Neural cell (in vitro differentiated cells): ENCODE data around the gene SH3TC1. TPM values are rescaled to one million over a fixed set of nuclear protein-coding genes. Genes with fewer than 3 reads are reported as not detected.

Experiments
- H2AFZ ChIP-seq: fragments of 200-600, 300-800 bp; sonication (generic), shearing (Covaris generic); 2 replicates; pipeline ENCODE4 v1.6.0; 2014; ENCODE audit warnings: low read depth, mild to moderate bottlenecking, antibody characterized with exemption, low read length, moderate library complexity
- H3F3A ChIP-seq: fragments of 200-600 bp; shearing (Covaris generic); 2 replicates; pipeline ENCODE4 v1.6.1; 2016; ENCODE audit warnings: mild to moderate bottlenecking, moderate library complexity, mixed read lengths, antibody characterized with exemption, low read length; ENCODE audit not compliant: insufficient read depth, poor library complexity, severe bottlenecking
- H3K27ac ChIP-seq: fragments of 200-600, 300-800 bp; sonication (generic), shearing (Covaris generic); 2 replicates; pipeline ENCODE4 v1.5.1; 2014; ENCODE audit warnings: mild to moderate bottlenecking, low read length, moderate library complexity
- H3K27me3 ChIP-seq: fragments of 300-800, 200-600 bp; sonication (generic), shearing (Covaris generic); 2 replicates; pipeline ENCODE4 v1.6.0; 2014; ENCODE audit warnings: mild to moderate bottlenecking, low read depth, low read length, moderate library complexity; ENCODE audit not compliant: insufficient read depth
- H3K36me3 ChIP-seq: fragments of 300-800, 200-600 bp; sonication (generic), shearing (Covaris generic); 2 replicates; pipeline ENCODE4 v1.5.1; 2014; ENCODE audit warnings: mild to moderate bottlenecking, antibody characterized with exemption, low read length, moderate library complexity; ENCODE audit not compliant: insufficient read depth
- H3K4me2 ChIP-seq: fragments of 300-800, 200-600 bp; sonication (generic), shearing (Covaris generic); 2 replicates; pipeline ENCODE4 v1.6.0; 2014; ENCODE audit warnings: mild to moderate bottlenecking, low read length
- H3K4me3 ChIP-seq: fragments of 300-800, 200-600 bp; sonication (generic), shearing (Covaris generic); 2 replicates; pipeline ENCODE4 v1.5.1; 2014; ENCODE audit warnings: mild to moderate bottlenecking, low read length, moderate library complexity
- H3K79me2 ChIP-seq: fragments of 200-600 bp; shearing (Covaris generic); replicated peaks from 2 replicates; pipeline ENCODE4 v1.6.0; 2014; ENCODE audit warnings: mild to moderate bottlenecking, low read length, moderate library complexity; ENCODE audit not compliant: insufficient read depth
- H3K9ac ChIP-seq: fragments of 300-800, 200-600 bp; sonication (generic), shearing (Covaris generic); 2 replicates; pipeline ENCODE4 v1.6.1; 2016; ENCODE audit warnings: mild to moderate bottlenecking, low read length, mixed read lengths
- H3K9me2 ChIP-seq: fragments of 200-600 bp; shearing (Covaris generic); 2 replicates; pipeline ENCODE4 v1.6.1; 2016; ENCODE audit warnings: mild to moderate bottlenecking, low read length, mixed read lengths; ENCODE audit not compliant: insufficient read depth
- H3K9me3 ChIP-seq: fragments of 200-600, 300-800 bp; sonication (generic), shearing (Covaris generic); 2 replicates; pipeline ENCODE4 v1.6.1; 2016; ENCODE audit warnings: mild to moderate bottlenecking, mixed run types, low read length, moderate library complexity, mixed read lengths
- H4K20me1 ChIP-seq: fragments of 200-600 bp; shearing (Covaris generic); 2 replicates; pipeline ENCODE4 v1.6.1; 2016; ENCODE audit warnings: mild to moderate bottlenecking, mixed run types; ENCODE audit not compliant: insufficient read depth
- EP300 ChIP-seq: fragments of 450-650 bp; conservative IDR thresholded peaks from 2 replicates; pipeline ENCODE4 v1.6.1; 2014; ENCODE audit warnings: antibody characterized with exemption, mild to moderate bottlenecking, moderate library complexity; ENCODE audit not compliant: poor library complexity, severe bottlenecking
- EZH2 ChIP-seq: fragments of 200-600, 300-800 bp; shearing (Covaris generic), sonication (generic); IDR thresholded peaks from 2 replicates; pipeline ENCODE4 v1.6.1; 2014; ENCODE audit warnings: antibody characterized with exemption, low read length, borderline replicate concordance, mild to moderate bottlenecking; ENCODE audit not compliant: insufficient read depth, poor library complexity, severe bottlenecking
- MXI1 ChIP-seq: fragments of 450-650 bp; conservative IDR thresholded peaks from 2 replicates; pipeline ENCODE4 v1.6.1; 2014; ENCODE audit warnings: antibody characterized with exemption, mild to moderate bottlenecking; ENCODE audit not compliant: poor library complexity, severe bottlenecking
- POLR2AphosphoS5 ChIP-seq: IDR thresholded peaks from 2 replicates; pipeline ENCODE4 v1.6.1; 2012
- RAD21 ChIP-seq: fragments of 450-650 bp; conservative IDR thresholded peaks from 2 replicates; pipeline ENCODE4 v1.6.1; 2014; ENCODE audit warnings: antibody characterized with exemption, mild to moderate bottlenecking, moderate library complexity
- SMC3 ChIP-seq: fragments of 450-650 bp; conservative IDR thresholded peaks from 2 replicates; pipeline ENCODE4 v1.6.1; 2014; ENCODE audit warnings: antibody characterized with exemption, mild to moderate bottlenecking, moderate library complexity; ENCODE audit not compliant: poor library complexity
- TAF1 ChIP-seq: IDR thresholded peaks from 2 replicates; pipeline ENCODE4 v1.6.1; 2012; ENCODE audit warnings: low read depth
- polyA plus RNA-seq: library from polyadenylated mRNA; depleted of rRNA; stranded (reverse); fragments of >200 nt; gene quantifications from 2 replicates; pipeline ENCODE4 v1.2.3, GENCODE V29; 2014
- TF ChIP-seq, protein P1 (sequence below): IDR thresholded peaks from 2 replicates; pipeline ENCODE4 v1.6.1; 2012; ENCODE audit warnings: borderline replicate concordance
- TF ChIP-seq, protein P2 (sequence below): fragments of 450-650 bp; IDR thresholded peaks from 2 replicates; pipeline ENCODE4 v1.5.1; 2014; ENCODE audit warnings: antibody characterized with exemption, mild to moderate bottlenecking, moderate library complexity; ENCODE audit not compliant: poor library complexity, severe bottlenecking

SH3TC1 gene
- polyA plus RNA-seq, 1 donor from 2014 or later = not detected

DNA sequence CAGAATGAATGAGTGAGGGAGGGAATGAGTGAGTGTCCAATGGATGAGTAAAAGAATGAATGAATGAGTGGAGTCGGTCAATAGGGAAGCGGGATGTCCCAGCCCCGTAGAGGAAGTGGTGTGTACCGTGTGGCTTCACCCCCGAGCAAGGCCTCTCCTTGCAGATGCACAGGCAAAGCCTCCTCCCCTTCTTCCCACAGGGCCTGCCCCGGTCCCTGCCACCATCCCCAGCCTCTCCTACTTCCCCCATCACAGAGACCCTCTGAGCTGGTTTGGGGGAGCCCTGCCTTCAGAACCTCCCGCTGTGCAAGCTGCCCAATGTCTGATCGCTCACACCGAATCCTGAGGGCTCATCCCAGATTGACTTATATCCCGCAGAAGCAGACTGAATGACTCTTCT lies 84.1 kb downstream of the SH3TC1 start:
- TF ChIP-seq RAD21 = no peak
- no peak for TF ChIP-seq MXI1
- TF ChIP-seq, protein P1, sequence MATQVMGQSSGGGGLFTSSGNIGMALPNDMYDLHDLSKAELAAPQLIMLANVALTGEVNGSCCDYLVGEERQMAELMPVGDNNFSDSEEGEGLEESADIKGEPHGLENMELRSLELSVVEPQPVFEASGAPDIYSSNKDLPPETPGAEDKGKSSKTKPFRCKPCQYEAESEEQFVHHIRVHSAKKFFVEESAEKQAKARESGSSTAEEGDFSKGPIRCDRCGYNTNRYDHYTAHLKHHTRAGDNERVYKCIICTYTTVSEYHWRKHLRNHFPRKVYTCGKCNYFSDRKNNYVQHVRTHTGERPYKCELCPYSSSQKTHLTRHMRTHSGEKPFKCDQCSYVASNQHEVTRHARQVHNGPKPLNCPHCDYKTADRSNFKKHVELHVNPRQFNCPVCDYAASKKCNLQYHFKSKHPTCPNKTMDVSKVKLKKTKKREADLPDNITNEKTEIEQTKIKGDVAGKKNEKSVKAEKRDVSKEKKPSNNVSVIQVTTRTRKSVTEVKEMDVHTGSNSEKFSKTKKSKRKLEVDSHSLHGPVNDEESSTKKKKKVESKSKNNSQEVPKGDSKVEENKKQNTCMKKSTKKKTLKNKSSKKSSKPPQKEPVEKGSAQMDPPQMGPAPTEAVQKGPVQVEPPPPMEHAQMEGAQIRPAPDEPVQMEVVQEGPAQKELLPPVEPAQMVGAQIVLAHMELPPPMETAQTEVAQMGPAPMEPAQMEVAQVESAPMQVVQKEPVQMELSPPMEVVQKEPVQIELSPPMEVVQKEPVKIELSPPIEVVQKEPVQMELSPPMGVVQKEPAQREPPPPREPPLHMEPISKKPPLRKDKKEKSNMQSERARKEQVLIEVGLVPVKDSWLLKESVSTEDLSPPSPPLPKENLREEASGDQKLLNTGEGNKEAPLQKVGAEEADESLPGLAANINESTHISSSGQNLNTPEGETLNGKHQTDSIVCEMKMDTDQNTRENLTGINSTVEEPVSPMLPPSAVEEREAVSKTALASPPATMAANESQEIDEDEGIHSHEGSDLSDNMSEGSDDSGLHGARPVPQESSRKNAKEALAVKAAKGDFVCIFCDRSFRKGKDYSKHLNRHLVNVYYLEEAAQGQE = no peak
- no peak for TF ChIP-seq EZH2
- no peak for TF ChIP-seq TAF1
- no peak for TF ChIP-seq POLR2AphosphoS5
- no peak for TF ChIP-seq SMC3
- TF ChIP-seq EP300 = no peak
- TF ChIP-seq, protein P2, sequence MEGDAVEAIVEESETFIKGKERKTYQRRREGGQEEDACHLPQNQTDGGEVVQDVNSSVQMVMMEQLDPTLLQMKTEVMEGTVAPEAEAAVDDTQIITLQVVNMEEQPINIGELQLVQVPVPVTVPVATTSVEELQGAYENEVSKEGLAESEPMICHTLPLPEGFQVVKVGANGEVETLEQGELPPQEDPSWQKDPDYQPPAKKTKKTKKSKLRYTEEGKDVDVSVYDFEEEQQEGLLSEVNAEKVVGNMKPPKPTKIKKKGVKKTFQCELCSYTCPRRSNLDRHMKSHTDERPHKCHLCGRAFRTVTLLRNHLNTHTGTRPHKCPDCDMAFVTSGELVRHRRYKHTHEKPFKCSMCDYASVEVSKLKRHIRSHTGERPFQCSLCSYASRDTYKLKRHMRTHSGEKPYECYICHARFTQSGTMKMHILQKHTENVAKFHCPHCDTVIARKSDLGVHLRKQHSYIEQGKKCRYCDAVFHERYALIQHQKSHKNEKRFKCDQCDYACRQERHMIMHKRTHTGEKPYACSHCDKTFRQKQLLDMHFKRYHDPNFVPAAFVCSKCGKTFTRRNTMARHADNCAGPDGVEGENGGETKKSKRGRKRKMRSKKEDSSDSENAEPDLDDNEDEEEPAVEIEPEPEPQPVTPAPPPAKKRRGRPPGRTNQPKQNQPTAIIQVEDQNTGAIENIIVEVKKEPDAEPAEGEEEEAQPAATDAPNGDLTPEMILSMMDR = no peak
- Histone ChIP-seq H4K20me1 (no peaks in the 10 kb centered on the region), H3K9ac (no peak overlapping the region), H3K27me3 (no peaks in the 10 kb centered on the region), H3K4me2 (no peak overlapping the region), H3K36me3 (no peaks in the 10 kb centered on the region), H3K79me2 (no peaks in the 10 kb centered on the region), H3K9me3 (no peaks in the 10 kb centered on the region), H3K9me2 (no peaks in the 10 kb centered on the region), H3F3A (no peaks in the 10 kb centered on the region), H3K4me3 (no peak overlapping the region), H2AFZ (no peak overlapping the region), H3K27ac (no peak overlapping the region)

DNA sequence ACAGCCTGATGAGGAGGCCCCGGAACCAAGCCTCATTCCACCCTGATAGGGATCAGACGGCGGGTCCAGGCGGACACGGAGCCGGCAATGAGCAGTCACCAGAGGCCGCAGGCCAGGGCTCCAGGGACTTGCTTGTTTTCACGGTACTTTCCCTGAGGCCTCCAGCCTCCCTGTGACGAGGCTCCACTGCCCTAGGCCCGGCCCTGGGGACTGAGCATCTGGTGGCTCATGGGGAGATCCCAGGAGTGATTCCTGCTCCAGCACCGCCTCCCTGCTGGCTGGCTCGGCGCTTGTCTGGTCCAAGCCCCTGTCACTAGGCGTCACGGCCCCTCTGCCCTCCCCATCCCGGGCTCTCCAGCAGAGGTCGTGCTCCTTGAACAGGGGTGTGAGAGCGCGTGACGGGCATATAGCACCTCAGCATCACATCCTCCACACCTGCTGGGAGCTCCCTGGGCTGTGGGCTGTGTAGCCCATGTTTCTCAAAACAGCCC lies 84.6 kb downstream of the SH3TC1 start:
- H4K20me1 ChIP-seq = no peaks in the 10 kb centered on the region
- no peaks in the 10 kb centered on the region for H3K9me3 ChIP-seq
- TF ChIP-seq EP300 (no peak), POLR2AphosphoS5 (no peak), EZH2 (no peak)
- TF ChIP-seq, protein P2 = no peak
- H3K27me3 ChIP-seq = no peaks in the 10 kb centered on the region
- no peaks in the 10 kb centered on the region for H3K9me2 ChIP-seq
- H3K36me3 ChIP-seq = no peaks in the 10 kb centered on the region
- no peak overlapping the region for H3K4me3 ChIP-seq
- H2AFZ ChIP-seq = no peak overlapping the region
- no peak overlapping the region for H3K4me2 ChIP-seq
- no peaks in the 10 kb centered on the region for H3F3A ChIP-seq
- no peaks in the 10 kb centered on the region for H3K79me2 ChIP-seq
- H3K27ac ChIP-seq = no peak overlapping the region
- H3K9ac ChIP-seq = no peak overlapping the region
